Stimulated activated CD4-positive, alpha-beta T cell treated with anti-CD3 and anti-CD28 coated beads, Interleukin-2, amount 100 ng/mL, for 48 hours (primary cell): ENCODE measurements around the gene MX2.
A peak's percentile ranks its signal among the peaks of the same experiment; 100 is the strongest.

Experiments used
- DNase-seq, 2 donors: peaks; one replicate each; pipeline ENCODE4 v3.0.0-alpha.2; 2020

MX2 gene

DNA sequence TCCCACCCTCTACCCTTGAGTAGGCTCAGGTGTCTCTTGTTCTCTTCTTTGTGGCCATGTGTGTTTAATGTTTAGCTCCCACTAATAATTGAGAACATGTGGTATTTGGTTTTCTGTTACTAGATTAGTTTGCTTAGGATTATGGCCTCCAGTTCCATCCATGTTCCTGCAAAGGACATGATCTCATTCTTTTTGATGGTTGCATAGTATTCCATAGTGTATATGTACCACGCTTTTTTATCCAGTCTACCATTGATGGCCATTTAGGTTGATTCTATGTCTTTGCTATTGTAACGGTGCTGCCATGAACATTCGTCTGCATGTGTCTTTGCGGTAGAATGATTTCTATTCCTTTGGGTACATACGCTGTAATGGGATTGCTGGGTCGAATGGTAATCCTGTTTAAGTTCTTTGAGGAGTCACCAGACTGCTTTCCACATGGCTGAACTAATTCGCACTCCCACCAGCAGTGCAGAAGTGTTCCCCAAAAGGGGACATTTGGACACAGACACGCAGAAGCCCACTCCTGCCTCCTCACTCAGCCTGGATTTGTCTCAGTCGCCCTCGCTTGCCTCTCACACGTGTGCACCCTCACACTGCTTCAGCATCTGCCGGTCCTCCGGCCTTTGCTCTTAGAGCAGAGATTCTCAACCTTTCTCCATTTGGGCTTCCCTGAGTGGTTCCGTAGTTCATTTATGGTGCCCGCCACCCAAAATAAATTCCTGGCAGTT, 3.7 kb downstream of the MX2 start:
- DNase-seq, result no peak

- no peak for DNase-seq
Observed at GRCh38 chr21:41366522-41367151, 4.8 kb downstream of the MX2 start.

DNA sequence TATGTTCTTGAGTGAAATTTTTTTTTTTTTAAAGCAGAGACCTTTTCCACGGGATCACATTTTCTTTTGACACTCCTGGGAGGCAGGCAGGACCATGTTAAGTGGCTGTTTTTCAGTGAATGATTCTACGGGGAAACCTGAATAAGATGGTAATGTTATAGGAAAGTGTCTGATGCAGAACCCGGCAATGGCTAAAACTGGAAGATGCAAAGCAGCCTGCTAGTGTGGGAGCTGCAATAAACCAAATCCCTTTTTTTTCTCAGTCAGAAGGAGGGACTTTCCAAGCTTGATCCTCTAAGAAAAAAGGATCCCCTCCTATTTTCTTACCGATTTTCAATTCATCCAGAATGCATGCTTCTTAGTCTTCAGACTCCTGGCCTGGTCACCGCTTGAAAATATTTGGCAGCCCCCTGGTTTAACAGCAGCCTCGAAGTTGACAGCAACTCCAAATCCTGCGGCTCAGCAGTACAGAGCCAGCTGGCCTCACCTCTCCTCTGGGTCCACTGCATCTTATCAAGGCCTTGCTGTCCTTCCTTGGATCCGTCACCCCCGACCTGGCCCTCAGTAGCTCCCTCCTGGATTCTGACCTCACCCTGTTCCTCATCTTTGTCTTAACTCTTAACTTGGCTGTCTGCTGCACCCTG, 5.6 kb downstream of the MX2 start:
- no peak for DNase-seq

DNA sequence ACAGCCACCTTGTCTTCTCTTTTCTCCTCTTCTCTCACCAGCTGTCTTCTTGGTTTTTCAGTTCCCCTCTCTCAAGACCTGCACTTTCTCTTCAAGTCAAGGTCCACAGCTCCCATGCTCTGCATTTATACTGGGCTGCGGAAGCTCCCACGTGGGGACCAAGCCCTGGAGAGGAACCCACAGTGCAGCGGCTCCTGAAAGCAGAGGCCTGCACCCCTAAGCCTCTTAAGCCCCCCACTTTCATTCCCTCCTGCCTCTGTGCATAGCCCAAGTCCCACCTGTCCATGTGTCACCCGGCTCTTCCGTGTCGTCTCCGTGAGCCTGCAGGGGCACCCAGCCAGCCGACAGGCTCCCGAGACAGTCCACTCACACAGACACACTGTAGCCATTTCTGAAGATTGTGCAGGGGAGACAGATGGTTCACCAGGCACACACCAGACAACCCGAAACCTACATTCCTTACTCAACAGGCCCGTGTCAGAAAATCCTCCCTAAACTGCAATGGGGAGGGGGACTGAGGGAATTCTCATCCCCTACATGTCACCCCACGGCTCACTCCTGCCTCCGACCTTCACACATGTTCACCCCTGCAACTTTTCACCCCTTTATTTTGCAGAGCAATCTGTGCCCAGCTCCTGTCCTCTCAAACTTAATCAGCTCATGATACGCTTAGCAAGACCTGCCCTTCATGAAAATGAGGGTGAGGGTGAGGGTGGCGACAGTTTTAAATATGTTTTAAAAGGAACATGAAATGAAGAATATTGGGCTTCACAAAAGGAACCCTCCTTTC, 6.3 kb downstream of the MX2 start:
- DNase-seq, result no peak

GRCh38 chr21:41368735-41369104, 6.9 kb downstream of the MX2 start:
- no peak for DNase-seq

- DNase-seq, result peak in 1 of 2 donors; percentile 22
Observed at GRCh38 chr21:41369105-41369919, 7.5 kb downstream of the MX2 start.

GRCh38 chr21:41369920-41370839, 8.4 kb downstream of the MX2 start:
- peak in 1 of 2 donors; percentile 24 for DNase-seq

DNA sequence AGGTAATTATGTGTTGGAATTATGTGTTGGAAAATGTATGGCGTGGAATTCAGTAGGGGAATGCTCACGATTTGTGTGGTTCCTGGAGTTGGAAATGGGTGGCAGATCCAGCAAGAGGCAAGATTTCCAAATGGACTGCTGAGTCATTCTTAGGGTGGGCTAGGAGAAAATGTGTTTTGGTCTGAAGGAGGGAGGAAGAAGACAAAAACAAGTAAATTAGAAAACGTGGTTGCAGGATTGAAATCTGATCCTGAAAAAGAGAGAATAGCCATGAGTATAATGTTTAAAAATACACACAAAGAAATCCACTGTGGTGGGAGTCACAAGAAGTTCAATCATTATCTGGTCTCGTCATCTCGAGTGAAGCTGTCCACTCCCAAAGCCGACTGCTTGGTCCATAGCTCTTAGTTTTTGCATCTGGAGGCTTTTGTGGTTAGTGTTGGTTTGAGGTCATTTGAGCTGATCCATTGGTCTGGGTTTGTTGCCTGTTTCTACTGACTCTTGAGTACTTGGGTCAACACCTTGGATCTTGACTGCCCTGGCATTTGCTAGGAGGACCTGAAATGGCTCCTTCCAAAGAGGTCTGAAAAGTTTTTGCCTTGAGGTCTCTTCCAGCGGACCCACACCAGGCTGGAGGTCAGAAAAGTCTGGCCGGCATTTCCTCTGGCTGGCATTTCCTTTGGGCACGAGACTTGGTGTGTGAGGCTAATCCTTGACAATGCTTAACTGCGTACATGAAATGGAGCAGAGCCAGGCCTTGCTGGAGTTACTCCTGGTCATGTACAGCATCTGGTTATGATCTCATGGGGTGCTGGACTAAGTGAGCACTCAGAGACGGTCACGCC, 9.2 kb downstream of the MX2 start:
- DNase-seq, result no peak

- no peak for DNase-seq
Observed at GRCh38 chr21:41371685-41372030, 9.8 kb downstream of the MX2 start.

DNA sequence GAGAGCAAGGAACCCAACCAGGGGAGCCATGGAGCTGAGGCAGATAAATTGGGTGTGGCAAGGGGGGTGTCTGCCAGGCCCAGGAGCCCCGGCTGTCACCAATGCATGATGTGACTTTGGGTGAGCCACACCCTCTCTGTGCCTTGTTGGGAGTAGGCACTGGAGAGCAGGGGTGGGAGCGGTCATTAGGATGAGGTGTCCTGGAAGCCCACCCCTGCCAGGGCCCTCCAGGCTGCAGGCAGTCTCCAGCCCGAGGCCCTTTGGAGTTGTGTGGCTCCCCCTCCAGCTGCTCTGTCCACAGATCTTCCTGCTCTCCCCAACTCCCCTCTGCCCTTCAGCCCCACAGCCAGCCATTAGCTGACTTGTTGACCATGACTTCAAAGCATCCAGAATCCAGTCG, 11.4 kb downstream of the MX2 start:
- DNase-seq, result no peak

DNA sequence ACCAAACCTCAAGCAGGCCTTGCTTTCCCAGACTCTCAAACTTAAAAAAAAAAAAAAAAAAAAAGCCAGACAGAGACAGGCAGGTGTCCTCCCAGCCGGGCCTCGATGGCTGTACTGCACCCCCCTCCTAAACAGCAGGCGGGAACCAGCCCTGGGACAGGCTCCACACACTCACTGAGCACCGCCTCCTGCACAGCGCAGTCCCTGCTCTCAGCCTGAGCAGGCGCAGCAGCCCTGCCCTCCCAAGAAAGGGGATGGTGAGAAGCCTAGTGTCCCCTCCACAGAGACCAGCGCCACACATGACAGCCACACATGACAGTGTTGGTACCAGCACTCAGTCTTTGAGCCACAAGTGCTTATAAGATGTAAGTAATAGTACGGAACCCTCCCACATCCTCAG, 11.9 kb downstream of the MX2 start:
- no peak for DNase-seq

DNA sequence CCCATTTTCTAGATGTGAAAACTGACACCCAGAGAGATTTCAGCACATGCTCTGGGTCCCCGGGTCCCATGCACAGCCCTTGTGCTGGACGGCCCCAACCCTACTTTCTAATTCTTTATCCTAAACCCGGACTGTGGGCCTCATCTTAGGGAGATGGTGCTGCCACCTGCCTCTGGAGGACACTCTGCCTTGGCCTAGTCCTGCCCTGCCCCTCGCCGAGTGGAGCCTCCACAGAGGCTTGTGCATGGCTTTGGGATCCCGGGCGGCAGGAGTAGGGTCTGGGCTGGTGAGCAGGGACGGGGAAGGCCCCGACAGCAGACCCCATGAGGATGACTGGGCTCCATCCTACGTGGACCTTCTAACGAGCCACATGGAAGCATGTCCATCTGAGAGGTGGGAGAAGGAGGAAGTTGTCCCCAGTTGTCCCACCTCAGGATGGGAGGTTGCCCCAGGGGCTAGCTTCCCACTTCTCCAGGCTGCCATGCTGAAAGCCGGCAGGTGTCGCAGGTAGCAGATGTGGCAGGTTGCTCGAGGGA, 12.4 kb downstream of the MX2 start:
- no peak for DNase-seq

DNA sequence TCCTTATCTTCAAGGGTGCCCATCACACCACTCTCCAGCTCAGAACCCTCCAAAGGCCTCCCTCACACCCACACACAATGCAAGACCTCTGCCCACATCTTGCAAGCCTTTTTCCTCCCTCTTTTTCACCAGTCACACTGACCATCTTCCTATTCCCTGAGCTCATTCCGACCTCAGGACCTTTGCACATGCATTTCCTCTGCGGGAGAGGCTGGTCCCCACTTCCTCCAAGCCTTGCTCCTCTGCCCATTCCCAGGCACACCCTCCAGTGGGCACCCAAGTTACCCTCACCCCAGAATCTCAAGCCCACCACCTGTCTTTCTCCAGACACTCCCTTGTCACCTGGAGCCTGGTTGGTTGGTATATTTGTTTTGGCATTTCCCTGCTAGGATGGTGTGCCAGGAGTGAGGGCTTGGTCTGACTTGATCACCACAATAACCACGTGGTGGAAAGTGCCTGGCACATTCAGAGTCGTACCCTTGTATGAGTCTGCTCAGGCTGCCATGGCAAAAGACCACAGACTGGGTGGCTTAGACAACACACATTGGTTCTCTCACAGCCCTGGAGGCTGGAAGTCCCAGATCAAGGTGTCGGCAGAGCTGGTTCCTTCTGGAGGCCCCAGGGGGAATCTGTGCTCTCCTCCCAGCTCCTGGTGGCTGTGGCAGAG, 13.2 kb downstream of the MX2 start:
- peak in 1 of 2 donors; percentile 17 for DNase-seq

- no peak for DNase-seq
Observed at GRCh38 chr21:41375875-41376274, 14.0 kb downstream of the MX2 start.

- DNase-seq, result no peak
Observed at GRCh38 chr21:41377715-41378114, 15.9 kb downstream of the MX2 start.

GRCh38 chr21:41378849-41379248, 17.0 kb downstream of the MX2 start:
- no peak for DNase-seq

GRCh38 chr21:41379901-41380300, 18.1 kb downstream of the MX2 start:
- DNase-seq, result no peak

DNA sequence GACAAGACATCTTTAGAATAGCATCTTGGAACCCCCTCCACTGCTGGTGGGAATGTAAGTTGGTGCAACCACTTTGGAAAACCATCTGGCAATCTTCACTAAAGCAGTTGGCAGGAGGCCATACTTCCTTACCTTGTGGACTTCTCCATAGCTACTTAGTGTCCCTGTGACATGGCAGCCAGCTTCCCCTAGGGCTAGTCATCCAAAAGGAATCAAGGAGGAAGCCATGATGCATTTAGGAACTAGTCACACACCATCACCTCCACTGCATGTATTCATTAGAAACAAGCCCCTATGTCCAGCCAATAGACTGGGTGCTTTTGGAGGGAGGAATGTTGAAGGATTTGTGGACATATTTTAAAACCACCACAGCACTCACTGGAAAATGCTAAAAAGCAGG, 19.9 kb downstream of the MX2 start:
- no peak for DNase-seq

DNA sequence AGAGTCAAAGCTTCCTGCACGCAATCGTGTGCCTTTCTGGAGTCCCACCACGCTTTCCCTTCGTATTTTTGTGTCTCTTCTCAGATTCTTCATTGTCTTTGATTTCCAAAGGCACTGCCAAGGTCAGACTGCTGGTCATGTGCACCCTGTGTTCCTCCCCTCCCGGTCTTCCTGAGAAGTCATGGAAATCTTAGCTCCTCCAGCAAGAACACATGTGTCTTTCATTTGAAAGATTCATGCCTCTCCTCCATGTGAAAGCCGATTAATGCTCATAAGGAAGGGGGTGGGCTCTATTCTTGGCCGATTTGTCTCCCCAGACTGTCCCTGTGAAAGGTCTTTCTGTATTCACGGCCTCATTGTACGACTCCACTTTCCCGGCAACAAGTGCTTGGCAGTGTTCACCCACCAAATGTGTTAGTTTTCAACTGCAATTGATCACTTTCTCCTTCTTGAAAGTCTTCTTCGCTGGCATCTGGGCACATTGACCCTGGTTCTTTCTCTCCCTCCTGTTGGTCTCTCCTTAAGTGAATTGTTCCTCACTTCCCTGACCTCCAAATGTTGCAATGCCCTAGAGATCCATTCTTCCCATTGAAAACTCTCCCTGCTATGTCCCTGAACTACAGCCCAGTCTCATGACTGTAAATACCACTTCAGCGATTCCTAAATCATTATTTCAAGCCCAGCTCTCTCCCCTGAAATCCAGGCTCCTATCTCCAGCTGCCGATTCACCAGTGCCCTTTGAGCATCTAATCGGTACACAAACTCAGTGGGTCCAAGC, 25.4 kb downstream of the MX2 start:
- no peak for DNase-seq
